SK-N-MC (cell line): Measurements from ENCODE around the gene FAM171A2.

Source experiments
- EZH2 ChIP-seq: fragments of 200-600 bp; sonication (generic); IDR thresholded peaks from one replicate; pipeline ENCODE4 v1.6.1; 2017; ENCODE audit warnings: antibody characterized with exemption
- FOXP2 ChIP-seq: optimal IDR thresholded peaks from 2 replicates; pipeline ENCODE3; 2011; ENCODE audit warnings: mild to moderate bottlenecking, moderate library complexity; ENCODE audit not compliant: insufficient read depth; ENCODE audit errors: extremely low read length, control extremely low read depth
- POLR2AphosphoS5 ChIP-seq: IDR thresholded peaks from 2 replicates; pipeline ENCODE4 v1.6.1; 2012; ENCODE audit warnings: mild to moderate bottlenecking, low read depth, low read length, borderline replicate concordance

DNA sequence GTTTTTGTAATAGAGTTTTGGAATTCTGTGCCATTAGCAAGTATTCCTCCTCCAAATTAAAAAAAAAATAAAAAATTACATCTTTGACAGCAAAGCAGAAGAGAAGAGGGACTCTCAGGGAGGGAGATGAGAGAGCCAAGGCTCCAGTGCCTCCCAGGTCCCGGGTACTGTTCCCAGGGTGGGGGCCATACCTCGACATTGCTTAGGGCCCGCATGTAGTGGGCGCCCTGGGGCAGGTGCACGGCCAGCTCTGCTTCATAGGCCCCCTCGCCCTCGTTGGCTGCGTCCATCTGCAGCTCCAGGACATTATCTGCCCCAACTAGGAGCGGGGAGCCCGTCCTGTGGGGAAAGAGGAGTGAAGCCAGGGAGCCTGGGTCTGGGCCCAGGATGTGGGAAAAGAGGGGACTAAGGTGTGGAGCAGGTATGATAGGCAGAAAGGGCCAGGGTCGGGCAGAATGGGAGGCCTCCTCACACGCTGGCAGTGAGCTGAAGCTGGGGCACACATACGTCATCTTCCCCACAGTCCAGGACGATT is 14.6 kb upstream of the FAM171A2 start:
- TF ChIP-seq POLR2AphosphoS5 (no peak), EZH2 (no peak), FOXP2 (no peak)
